GM12891 (cell line): Measurements from ENCODE around the gene ATP6V0C.
"Not testable (repeated sequence)": the region's sequence is repeated elsewhere in the genome, so short reads cannot be mapped to it uniquely, and the experiment has no call there.

Source experiments
- POLR2A ChIP-seq: IDR thresholded peaks from 2 replicates; pipeline ENCODE4 v1.6.1; 2011; ENCODE audit warnings: low read depth, low read length, control low read depth
- TAF1 ChIP-seq: IDR thresholded peaks from 2 replicates; pipeline ENCODE4 v1.6.1; 2011; ENCODE audit warnings: low read depth, low read length, control low read depth

- not testable (repeated sequence) for TF ChIP-seq POLR2A, TAF1
Observed at GRCh38 chr16:2557150-2557549, 43.4 kb downstream of the ATP6V0C start.
